H9 (cell line): ENCODE data around the gene RBMS3. TPM values are rescaled to one million over a fixed set of nuclear protein-coding genes. Genes with fewer than 3 reads are reported as not detected.

ENCODE experiments used
- DNase-seq: peaks from one replicate; pipeline ENCODE4 v3.0.0-alpha.2; 2017
- H2AFZ ChIP-seq: one replicate; pipeline ENCODE4 v1.6.1; 2013; ENCODE audit warnings: mild to moderate bottlenecking, low read length, control low read depth, moderate library complexity
- H2AK5ac ChIP-seq: 2 replicates; pipeline ENCODE4 v1.6.1; 2013; ENCODE audit warnings: low read length, control low read depth, mixed read lengths; ENCODE audit not compliant: insufficient read length
- H2BK120ac ChIP-seq: one replicate; pipeline ENCODE4 v1.6.1; 2013; ENCODE audit warnings: low read depth, mild to moderate bottlenecking, low read length, control low read depth, inconsistent platforms; ENCODE audit not compliant: poor library complexity, severe bottlenecking
- H2BK12ac ChIP-seq: 2 replicates; pipeline ENCODE4 v1.6.1; 2013; ENCODE audit warnings: low read length, control low read depth, mixed read lengths, low read depth; ENCODE audit not compliant: insufficient read length
- H2BK15ac ChIP-seq: 2 replicates; pipeline ENCODE4 v1.6.1; 2013; ENCODE audit warnings: low read depth, low read length, control low read depth
- H2BK20ac ChIP-seq: one replicate; pipeline ENCODE4 v1.6.1; 2013; ENCODE audit warnings: low read depth, mild to moderate bottlenecking, low read length, control low read depth, inconsistent platforms; ENCODE audit not compliant: poor library complexity, severe bottlenecking
- H2BK5ac ChIP-seq: 2 replicates; pipeline ENCODE4 v1.6.1; 2013; ENCODE audit warnings: low read length, control low read depth, mixed read lengths; ENCODE audit not compliant: insufficient read length
- H3K14ac ChIP-seq: 2 replicates; pipeline ENCODE4 v1.6.1; 2013; ENCODE audit warnings: low read length, control low read depth; ENCODE audit not compliant: insufficient read depth
- H3K18ac ChIP-seq: 2 replicates; pipeline ENCODE4 v1.6.1; 2013; ENCODE audit warnings: low read depth, mild to moderate bottlenecking, mixed read lengths, low read length, control low read depth; ENCODE audit not compliant: insufficient read length
- H3K23ac ChIP-seq: 2 replicates; pipeline ENCODE4 v1.6.1; 2013; ENCODE audit warnings: low read length, control low read depth, mixed read lengths, low read depth; ENCODE audit not compliant: insufficient read length
- H3K23me2 ChIP-seq: 2 replicates; pipeline ENCODE4 v1.6.1; 2013; ENCODE audit warnings: low read depth, mild to moderate bottlenecking, mixed read lengths, low read length, control low read depth; ENCODE audit not compliant: insufficient read length, poor library complexity, severe bottlenecking
- H3K27ac ChIP-seq: 2 replicates; pipeline ENCODE4 v1.5.1; 2013; ENCODE audit warnings: low read length, control low read depth, mixed read lengths, low read depth; ENCODE audit not compliant: insufficient read length
- H3K27me3 ChIP-seq: 2 replicates; pipeline ENCODE4 v1.6.1; 2013; ENCODE audit warnings: low read length, control low read depth, inconsistent platforms; ENCODE audit not compliant: insufficient read depth
- H3K4ac ChIP-seq: 2 replicates; pipeline ENCODE4 v1.6.1; 2013; ENCODE audit warnings: low read depth, mild to moderate bottlenecking, control low read depth, inconsistent platforms, low read length, moderate library complexity
- H3K4me1 ChIP-seq: 2 replicates; pipeline ENCODE4 v1.6.1; 2013; ENCODE audit warnings: low read length, control low read depth, inconsistent platforms; ENCODE audit not compliant: insufficient read depth
- H3K4me2 ChIP-seq: 2 replicates; pipeline ENCODE4 v1.6.1; 2013; ENCODE audit warnings: low read length, control low read depth, mixed read lengths; ENCODE audit not compliant: insufficient read length, insufficient read depth
- H3K56ac ChIP-seq: 2 replicates; pipeline ENCODE4 v1.6.1; 2013; ENCODE audit warnings: low read depth, mild to moderate bottlenecking, mixed read lengths, low read length, control low read depth; ENCODE audit not compliant: insufficient read length
- H3K79me1 ChIP-seq: 2 replicates; pipeline ENCODE4 v1.6.1; 2013; ENCODE audit warnings: low read depth, mild to moderate bottlenecking, moderate library complexity, low read length, control low read depth, inconsistent platforms; ENCODE audit not compliant: insufficient read depth, poor library complexity, severe bottlenecking
- H3K79me2 ChIP-seq: 2 replicates; pipeline ENCODE4 v1.6.1; 2013; ENCODE audit warnings: low read length, control low read depth, inconsistent platforms; ENCODE audit not compliant: insufficient read depth
- H3K9ac ChIP-seq: 2 replicates; pipeline ENCODE4 v1.6.1; 2013; ENCODE audit warnings: low read length, control low read depth, mixed read lengths; ENCODE audit not compliant: insufficient read length; ENCODE audit errors: extremely low read depth
- H3K9me3 ChIP-seq: one replicate; pipeline ENCODE4 v1.6.1; 2013; ENCODE audit warnings: low read depth, low read length, inconsistent platforms; ENCODE audit not compliant: control insufficient read depth
- H3T11ph ChIP-seq: one replicate; pipeline ENCODE4 v1.6.1; 2013; ENCODE audit warnings: mild to moderate bottlenecking, low read length, control low read depth, inconsistent platforms
- H4K20me1 ChIP-seq: one replicate; pipeline ENCODE4 v1.6.1; 2013; ENCODE audit not compliant: control insufficient read depth, insufficient read length, insufficient read depth
- H4K5ac ChIP-seq: 2 replicates; pipeline ENCODE4 v1.6.1; 2013; ENCODE audit warnings: low read depth, mild to moderate bottlenecking, mixed read lengths, low read length, control low read depth; ENCODE audit not compliant: insufficient read length
- H4K8ac ChIP-seq: replicated peaks from 2 replicates; pipeline ENCODE4 v1.6.1; 2013; ENCODE audit warnings: low read length, control low read depth, mixed read lengths, low read depth; ENCODE audit not compliant: insufficient read length
- H4K91ac ChIP-seq: 2 replicates; pipeline ENCODE4 v1.6.1; 2013; ENCODE audit warnings: low read depth, mild to moderate bottlenecking, moderate library complexity, mixed read lengths, low read length, control low read depth; ENCODE audit not compliant: insufficient read length
- H3K27ac Mint-ChIP-seq, 3 experiments: 2 replicates in 2 of 3; 3 replicates in 1 of 3; pipeline ENCODE4 v1.8.0; 2020 to 2021; ENCODE audit warnings: mixed read lengths in 3 of 3, mild to moderate bottlenecking in 1 of 3, moderate library complexity in 1 of 3
- H3K27me3 Mint-ChIP-seq: 2 replicates; pipeline ENCODE4 v1.8.0; 2021; ENCODE audit warnings: low read depth, mild to moderate bottlenecking, moderate library complexity, mixed read lengths
- H3K36me3 Mint-ChIP-seq, 3 experiments: 2 replicates in 2 of 3; 3 replicates in 1 of 3; pipeline ENCODE4 v1.8.0; 2020 to 2021; ENCODE audit warnings: low read depth in 3 of 3, mixed read lengths in 3 of 3; ENCODE audit not compliant: insufficient read depth in 1 of 3
- H3K4me1 Mint-ChIP-seq, 2 experiments: 2 replicates each; pipeline ENCODE4 v1.8.0; 2020; ENCODE audit warnings: mixed read lengths in 2 of 2
- H3K4me3 Mint-ChIP-seq, 2 experiments: 2 replicates in 1 of 2; 3 replicates in 1 of 2; pipeline ENCODE4 v1.8.0; 2020 to 2021; ENCODE audit warnings: mild to moderate bottlenecking in 2 of 2, mixed read lengths in 2 of 2, moderate library complexity in 1 of 2
- H3K9me3 Mint-ChIP-seq, 2 experiments: 2 replicates in 1 of 2; 3 replicates in 1 of 2; pipeline ENCODE4 v1.8.0; 2020; ENCODE audit warnings: mild to moderate bottlenecking in 2 of 2, mixed read lengths in 2 of 2, moderate library complexity in 1 of 2
- WGBS: extraction: QIAGEN DNeasy Blood & Tissue Kit; methylation state at CpG from one replicate; pipeline ENCODE4 v1.1.7; 2013; ENCODE audit warnings: missing lambda C conversion rate, low lambda C conversion rate, mixed read lengths; ENCODE audit not compliant: insufficient read length; ENCODE audit errors: extremely low coverage; 5-methylcytosine and 5-hydroxymethylcytosine counted together
- total RNA-seq: library from RNA; stranded (reverse); gene quantifications from 2 replicates; pipeline ENCODE4 v1.2.1, GENCODE V29; 2021
- TF ChIP-seq, protein P1 (sequence below): fragments of 200-600 bp; sonication (generic); conservative IDR thresholded peaks from 3 replicates; pipeline ENCODE4 v1.8.0; 2021; ENCODE audit warnings: antibody characterized with exemption, mild to moderate bottlenecking

Gene RBMS3
- total RNA-seq, 1 experiment from 2014 or later = 8.1 TPM

DNA sequence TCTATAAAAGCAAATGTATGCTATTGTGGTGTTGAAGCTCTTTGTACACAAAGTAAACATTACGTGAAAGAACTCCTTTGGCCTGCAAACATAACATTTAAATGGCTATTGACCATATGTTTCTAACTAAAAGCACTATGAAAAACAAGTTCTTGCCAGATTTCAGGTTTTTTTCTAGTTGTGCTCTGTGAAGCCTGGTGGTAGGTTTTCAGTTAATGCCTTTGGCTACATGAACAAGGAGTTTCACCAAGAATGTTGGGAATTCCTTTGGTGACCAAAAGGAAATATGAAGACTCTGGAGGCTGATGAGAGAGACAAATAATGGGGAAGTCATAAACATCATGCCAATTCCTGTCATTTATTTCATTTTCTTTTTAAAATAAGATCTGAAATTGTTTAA, 66.0 kb downstream of the RBMS3 start:
- no peak overlapping the region for H2BK5ac ChIP-seq
- no peak overlapping the region for H3K9ac ChIP-seq
- H3K23ac ChIP-seq = no peak overlapping the region
- peaks cover 41 to 60% of the 10 kb centered on the region in 2 experiments for H3K4me1 Mint-ChIP-seq
- no peak overlapping the region for H4K5ac ChIP-seq
- peaks cover 6% of the 10 kb centered on the region; the same call in 1 of the 2 replicates for H3K4me1 ChIP-seq
- DNase-seq = no peak
- peak overlapping the region in 2 of 3 experiments; percentile 97 to 99; a peak in 5 of 7 replicates for H3K27ac Mint-ChIP-seq
- H3K36me3 Mint-ChIP-seq = no peaks in the 10 kb centered on the region
- no peak overlapping the region for H3K18ac ChIP-seq
- H2AFZ ChIP-seq = no peak overlapping the region
- H3K4me2 ChIP-seq = no peak overlapping the region
- H2BK120ac ChIP-seq = no peak overlapping the region
- H2BK15ac ChIP-seq = no peak overlapping the region
- H3K9me3 Mint-ChIP-seq = no peaks in the 10 kb centered on the region
- H3K14ac ChIP-seq = no peak overlapping the region
- H3K79me1 ChIP-seq = no peaks in the 10 kb centered on the region
- no peaks in the 10 kb centered on the region for H3K79me2 ChIP-seq
- H3T11ph ChIP-seq = no peak overlapping the region
- no peak overlapping the region for H4K8ac ChIP-seq
- H2BK20ac ChIP-seq = no peak overlapping the region
- H3K27ac ChIP-seq = peak overlapping the region; percentile 61
- TF ChIP-seq, protein P1, sequence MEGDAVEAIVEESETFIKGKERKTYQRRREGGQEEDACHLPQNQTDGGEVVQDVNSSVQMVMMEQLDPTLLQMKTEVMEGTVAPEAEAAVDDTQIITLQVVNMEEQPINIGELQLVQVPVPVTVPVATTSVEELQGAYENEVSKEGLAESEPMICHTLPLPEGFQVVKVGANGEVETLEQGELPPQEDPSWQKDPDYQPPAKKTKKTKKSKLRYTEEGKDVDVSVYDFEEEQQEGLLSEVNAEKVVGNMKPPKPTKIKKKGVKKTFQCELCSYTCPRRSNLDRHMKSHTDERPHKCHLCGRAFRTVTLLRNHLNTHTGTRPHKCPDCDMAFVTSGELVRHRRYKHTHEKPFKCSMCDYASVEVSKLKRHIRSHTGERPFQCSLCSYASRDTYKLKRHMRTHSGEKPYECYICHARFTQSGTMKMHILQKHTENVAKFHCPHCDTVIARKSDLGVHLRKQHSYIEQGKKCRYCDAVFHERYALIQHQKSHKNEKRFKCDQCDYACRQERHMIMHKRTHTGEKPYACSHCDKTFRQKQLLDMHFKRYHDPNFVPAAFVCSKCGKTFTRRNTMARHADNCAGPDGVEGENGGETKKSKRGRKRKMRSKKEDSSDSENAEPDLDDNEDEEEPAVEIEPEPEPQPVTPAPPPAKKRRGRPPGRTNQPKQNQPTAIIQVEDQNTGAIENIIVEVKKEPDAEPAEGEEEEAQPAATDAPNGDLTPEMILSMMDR = no peak
- H3K4me3 Mint-ChIP-seq = no peak overlapping the region
- no peaks in the 10 kb centered on the region for H3K23me2 ChIP-seq
- H3K27me3 Mint-ChIP-seq = no peaks in the 10 kb centered on the region
- no peak overlapping the region for H3K4ac ChIP-seq
- no peaks in the 10 kb centered on the region for H3K9me3 ChIP-seq
- H3K27me3 ChIP-seq = no peaks in the 10 kb centered on the region
- H2BK12ac ChIP-seq = no peak overlapping the region
- H4K91ac ChIP-seq = no peak overlapping the region
- no peak overlapping the region for H2AK5ac ChIP-seq
- H3K56ac ChIP-seq = no peak overlapping the region
- no CpG with 5 or more reads among the region's 1 CpG for WGBS
- H4K20me1 ChIP-seq = no peaks in the 10 kb centered on the region
